Ishikawa (cell line): ENCODE data around the gene MTUS2.

Experiments
- CEBPB ChIP-seq: IDR thresholded peaks from 2 replicates; pipeline ENCODE4 v1.6.1; 2012
- CREB1 ChIP-seq: IDR thresholded peaks from 2 replicates; pipeline ENCODE4 v1.6.1; 2012; ENCODE audit warnings: low read depth
- EGR1 ChIP-seq: IDR thresholded peaks from 2 replicates; pipeline ENCODE4 v1.6.1; 2012
- EP300 ChIP-seq: IDR thresholded peaks from 2 replicates; pipeline ENCODE4 v1.6.1; 2012; ENCODE audit warnings: borderline replicate concordance
- FOXM1 ChIP-seq: IDR thresholded peaks from 2 replicates; pipeline ENCODE4 v1.6.1; 2012; ENCODE audit warnings: low read depth, borderline replicate concordance
- MAX ChIP-seq: IDR thresholded peaks from 2 replicates; pipeline ENCODE4 v1.6.1; 2012
- NFIC ChIP-seq: IDR thresholded peaks from 2 replicates; pipeline ENCODE4 v1.6.1; 2012
- RAD21 ChIP-seq: IDR thresholded peaks from 2 replicates; pipeline ENCODE4 v1.6.1; 2012; ENCODE audit warnings: low read depth
- REST ChIP-seq: IDR thresholded peaks from 2 replicates; pipeline ENCODE4 v1.6.1; 2012; ENCODE audit warnings: low read depth, mild to moderate bottlenecking
- TAF1 ChIP-seq: IDR thresholded peaks from 2 replicates; pipeline ENCODE4 v1.6.1; 2012; ENCODE audit warnings: low read depth, mild to moderate bottlenecking
- TCF12 ChIP-seq: IDR thresholded peaks from 2 replicates; pipeline ENCODE4 v1.6.1; 2012; ENCODE audit warnings: low read depth
- TEAD4 ChIP-seq: IDR thresholded peaks from 2 replicates; pipeline ENCODE4 v1.6.1; 2012
- USF1 ChIP-seq: IDR thresholded peaks from 2 replicates; pipeline ENCODE4 v1.6.1; 2012
- YY1 ChIP-seq: IDR thresholded peaks from 2 replicates; pipeline ENCODE4 v1.6.1; 2012; ENCODE audit warnings: low read depth
- ZBTB7A ChIP-seq: IDR thresholded peaks from 2 replicates; pipeline ENCODE4 v1.6.1; 2012; ENCODE audit warnings: low read depth

MTUS2 gene

GRCh38 chr13:29099781-29100406, 279.8 kb downstream of the MTUS2 start:
- TF ChIP-seq EP300: no peak
- TF ChIP-seq ZBTB7A: no peak
- TF ChIP-seq TAF1: no peak
- no peak for TF ChIP-seq REST
- TF ChIP-seq USF1: no peak
- TF ChIP-seq RAD21: no peak
- no peak for TF ChIP-seq EGR1
- TF ChIP-seq TCF12: no peak
- no peak for TF ChIP-seq YY1
- no peak for TF ChIP-seq TEAD4
- no peak for TF ChIP-seq MAX
- TF ChIP-seq FOXM1: no peak
- no peak for TF ChIP-seq NFIC
- no peak for TF ChIP-seq CREB1
- no peak for TF ChIP-seq CEBPB

- TF ChIP-seq REST: no peak
- TF ChIP-seq TCF12: no peak
- no peak for TF ChIP-seq EGR1
- TF ChIP-seq TEAD4: no peak
- no peak for TF ChIP-seq CEBPB
- TF ChIP-seq MAX: no peak
- TF ChIP-seq FOXM1: no peak
- TF ChIP-seq EP300: no peak
- TF ChIP-seq CREB1: no peak
- no peak for TF ChIP-seq NFIC
- TF ChIP-seq ZBTB7A: no peak
- no peak for TF ChIP-seq TAF1
- no peak for TF ChIP-seq YY1
- TF ChIP-seq USF1: no peak
- no peak for TF ChIP-seq RAD21
Observed at GRCh38 chr13:29100758-29101157, 280.6 kb downstream of the MTUS2 start.

GRCh38 chr13:29101409-29101808, 281.3 kb downstream of the MTUS2 start:
- no peak for TF ChIP-seq MAX
- TF ChIP-seq EP300: no peak
- TF ChIP-seq TCF12: no peak
- no peak for TF ChIP-seq EGR1
- TF ChIP-seq RAD21: no peak

- TF ChIP-seq YY1 (no peak), EGR1 (no peak), CREB1 (no peak), NFIC (no peak), EP300 (no peak), TEAD4 (no peak), RAD21 (no peak), ZBTB7A (no peak), REST (no peak), CEBPB (no peak), USF1 (no peak), TAF1 (no peak), MAX (no peak), TCF12 (no peak), FOXM1 (no peak)
Observed at GRCh38 chr13:29101905-29102304, 281.8 kb downstream of the MTUS2 start.
